K562 (cell line): ENCODE results near the gene NAPA. TPM values are rescaled to one million over a fixed set of nuclear protein-coding genes. Genes with fewer than 3 reads are reported as not detected.

ENCODE experiments used
- ADNP ChIP-seq: fragments of 200-800 bp; sonication (Bioruptor generic); IDR thresholded peaks from 2 replicates; pipeline ENCODE4 v1.6.1; 2016; ENCODE audit warnings: missing genetic modification characterization, missing compliant biosample characterization
- ARID2 ChIP-seq: fragments of 450-650 bp; IDR thresholded peaks from 2 replicates; pipeline ENCODE4 v1.6.1; 2017; ENCODE audit warnings: antibody characterized with exemption, mild to moderate bottlenecking
- CHCHD3 ChIP-seq: fragments of 250-450 bp; sonication (Bioruptor Pico); IDR thresholded peaks from 2 replicates; pipeline ENCODE4 v2.1.2; 2022; ENCODE audit warnings: mild to moderate bottlenecking
- CXXC5 ChIP-seq: fragments of 250-450 bp; sonication (Bioruptor Pico); IDR thresholded peaks from 2 replicates; pipeline ENCODE4 v1.8.0; 2022; ENCODE audit warnings: inconsistent platforms, mild to moderate bottlenecking, moderate library complexity
- GATAD2A ChIP-seq: fragments of 450-650 bp; IDR thresholded peaks from 2 replicates; pipeline ENCODE4 v1.6.1; 2017
- HMG20A ChIP-seq: fragments of 450-650 bp; formaldehyde crosslinking; conservative IDR thresholded peaks from 2 replicates; pipeline ENCODE4 v1.4.0; 2020; ENCODE audit warnings: mild to moderate bottlenecking, mixed read lengths
- KDM4B ChIP-seq, 2 experiments: fragments of 450-650 bp in 1 of 2; sonication (generic) in 1 of 2; IDR thresholded peaks; 2 replicates each; pipeline ENCODE4 v1.6.1; 2016 to 2017; ENCODE audit warnings: borderline replicate concordance in 2 of 2, antibody characterized with exemption in 1 of 2, low read depth in 1 of 2, mild to moderate bottlenecking in 1 of 2
- MCM5 ChIP-seq: fragments of 450-650 bp; IDR thresholded peaks from 2 replicates; pipeline ENCODE4 v1.6.1; 2016; ENCODE audit warnings: low read depth
- NBN ChIP-seq: fragments of 450-650 bp; IDR thresholded peaks from 2 replicates; pipeline ENCODE4 v1.6.1; 2016; ENCODE audit warnings: low read depth, mild to moderate bottlenecking
- NUFIP1 ChIP-seq: fragments of 450-650 bp; IDR thresholded peaks from 2 replicates; pipeline ENCODE4 v1.6.1; 2018; ENCODE audit not compliant: partially characterized antibody
- PCBP1 ChIP-seq: fragments of 200-400 bp; formaldehyde crosslinking; IDR thresholded peaks from 2 replicates; pipeline ENCODE4 v1.6.1; 2018; ENCODE audit warnings: mild to moderate bottlenecking, low read depth, low read length; ENCODE audit not compliant: poor library complexity, severe bottlenecking
- SMARCE1 ChIP-seq: fragments of 450-650 bp; IDR thresholded peaks from 2 replicates; pipeline ENCODE4 v1.7.1; 2016; ENCODE audit warnings: mild to moderate bottlenecking
- SRF ChIP-seq, 2 experiments: fragments of 250-450, 450-650 bp in 1 of 2; sonication (Bioruptor Pico) in 1 of 2; sonication (generic) in 1 of 2; formaldehyde crosslinking; IDR thresholded peaks; 2 replicates each; pipeline versions ENCODE4 v1.5.0 to v1.5.1; 2020 to 2022; ENCODE audit warnings: mild to moderate bottlenecking in 1 of 2, missing genetic modification reagents in 1 of 2
- TEAD2 ChIP-seq: fragments of 450-650 bp; IDR thresholded peaks from 2 replicates; pipeline ENCODE4 v1.6.1; 2016; ENCODE audit warnings: missing genetic modification characterization, control low read depth, missing compliant biosample characterization
- XRCC5 ChIP-seq: fragments of 200-400 bp; formaldehyde crosslinking; IDR thresholded peaks from 2 replicates; pipeline ENCODE4 v1.6.1; 2017; ENCODE audit warnings: low read depth, mild to moderate bottlenecking, low read length
- YBX1 ChIP-seq: fragments of 450-650 bp; IDR thresholded peaks from 2 replicates; pipeline ENCODE4 v1.7.1; 2016; ENCODE audit warnings: mild to moderate bottlenecking
- ZFX ChIP-seq: sonication (generic); formaldehyde crosslinking; IDR thresholded peaks from 2 replicates; pipeline ENCODE4 v1.8.0; 2022; ENCODE audit warnings: mild to moderate bottlenecking, missing genetic modification reagents, moderate library complexity
- ZNF140 ChIP-seq: fragments of 250-450 bp; sonication (Bioruptor Pico); IDR thresholded peaks from 2 replicates; pipeline ENCODE4 v1.8.0; 2021; ENCODE audit warnings: moderate library complexity, mild to moderate bottlenecking, inconsistent platforms
- ZNF174 ChIP-seq: fragments of 250-450 bp; sonication (Bioruptor Pico); IDR thresholded peaks from 2 replicates; pipeline ENCODE4 v1.4.0; 2020; ENCODE audit warnings: mild to moderate bottlenecking
- ZNF354B ChIP-seq: fragments of 250-450 bp; sonication (Bioruptor Pico); IDR thresholded peaks from 2 replicates; pipeline ENCODE4 v1.4.0; 2020
- ZNF436 ChIP-seq: fragments of 250-450, 450-650 bp; sonication (Bioruptor Pico); formaldehyde crosslinking; IDR thresholded peaks from 2 replicates; pipeline ENCODE4 v1.7.0; 2020; ENCODE audit warnings: mild to moderate bottlenecking
- polyA plus RNA-seq, 8 experiments: library from polyadenylated mRNA; depleted of rRNA in 4 of 8; stranded (reverse) in 5 of 8; unstranded in 3 of 8; fragments of >200 nt; fragmentation: Nextera tagmentation in 2 of 8; fragmentation: Illumina TruSeq in 1 of 8; extraction: Ambion mirVana in 2 of 8; extraction: Trizol in 1 of 8; gene quantifications; 2 replicates each; pipeline versions ENCODE4 v1.2.1 to v1.2.3, GENCODE V29; 2011 to 2014; ENCODE audit warnings: inconsistent platforms in 1 of 8, missing spikeins in 1 of 8
- total RNA-seq, 7 experiments: library from RNA; depleted of rRNA in 6 of 7; stranded (reverse); fragments of >200 nt in 6 of 7; fragmentation: Illumina TruSeq in 2 of 7; extraction: Trizol in 2 of 7; gene quantifications; 2 replicates each; pipeline versions ENCODE4 v1.2.1 to v1.2.3, GENCODE V29; 2011 to 2021; ENCODE audit warnings: low replicate concordance in 1 of 7
- TF ChIP-seq, protein P1 (sequence below): fragments of 450-650 bp; conservative IDR thresholded peaks from 2 replicates; pipeline ENCODE4 v1.6.1; 2016; ENCODE audit warnings: missing genetic modification characterization, low read depth, mild to moderate bottlenecking, missing compliant biosample characterization, moderate library complexity
- TF ChIP-seq, protein P2 (sequence below): IDR thresholded peaks from 2 replicates; pipeline ENCODE4 v1.6.1; 2016; ENCODE audit warnings: missing genetic modification characterization, missing compliant biosample characterization
- TF ChIP-seq, protein P3 (sequence below), 2 experiments: fragments of 200-800 bp in 1 of 2; sonication (Bioruptor generic) in 1 of 2; sonication (generic) in 1 of 2; formaldehyde crosslinking in 1 of 2; IDR thresholded peaks in 1 of 2; conservative IDR thresholded peaks in 1 of 2; 2 replicates each; pipeline versions ENCODE4 v1.5.0 to v1.6.1; 2016 to 2020; ENCODE audit warnings: missing compliant biosample characterization in 1 of 2, missing genetic modification characterization in 1 of 2, missing genetic modification reagents in 1 of 2

The NAPA gene
- total and polyA plus RNA-seq, 9 of the 15 experiments (the other 6 are each of a cell fraction or from before 2014, with no cell fraction given), result 5.4 to 98.6 (median 77.5) TPM

DNA sequence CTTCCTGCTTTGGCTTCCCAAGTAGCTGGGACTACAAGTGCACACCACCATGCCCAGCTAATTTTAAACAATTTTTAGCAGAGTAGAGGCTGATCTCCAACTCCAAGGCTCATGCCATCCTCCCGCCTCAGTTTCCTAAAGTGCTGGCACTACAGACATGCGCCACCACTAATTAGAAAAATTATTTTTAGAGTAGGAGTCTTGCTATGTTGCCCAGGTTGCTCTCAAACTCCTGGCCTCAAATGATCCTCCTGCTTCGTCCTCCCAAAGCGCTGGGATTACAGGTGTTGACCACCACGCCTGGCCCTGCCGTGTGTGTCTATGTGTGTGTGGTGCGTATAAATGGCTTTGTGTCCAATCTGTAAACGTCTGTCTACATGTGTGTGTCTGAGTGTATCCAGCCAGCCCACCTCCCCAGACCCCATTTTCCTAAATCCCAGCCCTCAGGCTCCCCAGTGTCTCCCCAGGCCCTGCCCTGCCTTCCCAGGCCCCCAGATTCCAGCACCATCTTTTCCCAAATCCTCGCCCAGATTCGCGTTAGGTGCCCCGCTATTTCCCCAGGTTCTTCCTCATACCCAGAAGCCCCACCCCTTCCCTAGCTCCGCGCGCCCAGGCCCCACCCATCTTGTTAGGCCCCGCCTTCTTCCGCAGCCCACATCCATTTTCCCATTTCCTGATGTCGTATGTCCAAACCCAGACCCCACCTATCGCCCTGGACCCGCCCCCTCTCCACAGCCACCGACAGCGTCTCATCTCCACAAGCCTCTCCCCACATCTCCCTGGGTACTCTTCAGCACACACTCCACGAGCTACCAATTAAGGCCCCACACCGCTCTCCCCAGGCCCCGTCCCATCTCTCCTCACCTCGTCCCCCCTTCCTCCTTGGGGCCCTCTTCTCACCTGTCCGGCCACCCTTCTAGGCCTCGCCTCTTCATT is 68.1 kb downstream of the NAPA start (continued):
- TF ChIP-seq ADNP, result no peak
- no peak for TF ChIP-seq PCBP1
- TF ChIP-seq CXXC5, result no peak
- no peak for TF ChIP-seq MCM5
- TF ChIP-seq NBN, result peak; percentile 92
- TF ChIP-seq HMG20A (CRISPR knock-in tag), result no peak
- no peak for TF ChIP-seq GATAD2A
- no peak for TF ChIP-seq KDM4B (IDR thresholded peaks at IDR 0.05; ENCODE audit: borderline replicate concordance in 2 of 2, low read depth in 1 of 2)
- TF ChIP-seq XRCC5, result no peak; the same call in 1 of the 2 replicates
- no peak for TF ChIP-seq ZNF436 (CRISPR knock-in tag)
- peak; percentile 70 for TF ChIP-seq ZFX (CRISPR knock-in tag)
- TF ChIP-seq ARID2, result no peak
- TF ChIP-seq ZNF174 (CRISPR knock-in tag), result no peak
- no peak for TF ChIP-seq NUFIP1
- no peak for TF ChIP-seq CHCHD3 (CRISPR knock-in tag)
- TF ChIP-seq ZNF140 (CRISPR knock-in tag), result no peak
- no peak for TF ChIP-seq ZNF354B (CRISPR knock-in tag)
- TF ChIP-seq, protein P1, sequence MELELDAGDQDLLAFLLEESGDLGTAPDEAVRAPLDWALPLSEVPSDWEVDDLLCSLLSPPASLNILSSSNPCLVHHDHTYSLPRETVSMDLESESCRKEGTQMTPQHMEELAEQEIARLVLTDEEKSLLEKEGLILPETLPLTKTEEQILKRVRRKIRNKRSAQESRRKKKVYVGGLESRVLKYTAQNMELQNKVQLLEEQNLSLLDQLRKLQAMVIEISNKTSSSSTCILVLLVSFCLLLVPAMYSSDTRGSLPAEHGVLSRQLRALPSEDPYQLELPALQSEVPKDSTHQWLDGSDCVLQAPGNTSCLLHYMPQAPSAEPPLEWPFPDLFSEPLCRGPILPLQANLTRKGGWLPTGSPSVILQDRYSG (tag), result no peak
- TF ChIP-seq, protein P2, sequence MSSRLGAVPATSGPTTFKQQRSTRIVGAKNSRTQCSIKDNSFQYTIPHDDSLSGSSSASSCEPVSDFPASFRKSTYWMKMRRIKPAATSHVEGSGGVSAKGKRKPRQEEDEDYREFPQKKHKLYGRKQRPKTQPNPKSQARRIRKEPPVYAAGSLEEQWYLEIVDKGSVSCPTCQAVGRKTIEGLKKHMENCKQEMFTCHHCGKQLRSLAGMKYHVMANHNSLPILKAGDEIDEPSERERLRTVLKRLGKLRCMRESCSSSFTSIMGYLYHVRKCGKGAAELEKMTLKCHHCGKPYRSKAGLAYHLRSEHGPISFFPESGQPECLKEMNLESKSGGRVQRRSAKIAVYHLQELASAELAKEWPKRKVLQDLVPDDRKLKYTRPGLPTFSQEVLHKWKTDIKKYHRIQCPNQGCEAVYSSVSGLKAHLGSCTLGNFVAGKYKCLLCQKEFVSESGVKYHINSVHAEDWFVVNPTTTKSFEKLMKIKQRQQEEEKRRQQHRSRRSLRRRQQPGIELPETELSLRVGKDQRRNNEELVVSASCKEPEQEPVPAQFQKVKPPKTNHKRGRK (tag), result no peak
- no peak for TF ChIP-seq YBX1
- TF ChIP-seq, protein P3, sequence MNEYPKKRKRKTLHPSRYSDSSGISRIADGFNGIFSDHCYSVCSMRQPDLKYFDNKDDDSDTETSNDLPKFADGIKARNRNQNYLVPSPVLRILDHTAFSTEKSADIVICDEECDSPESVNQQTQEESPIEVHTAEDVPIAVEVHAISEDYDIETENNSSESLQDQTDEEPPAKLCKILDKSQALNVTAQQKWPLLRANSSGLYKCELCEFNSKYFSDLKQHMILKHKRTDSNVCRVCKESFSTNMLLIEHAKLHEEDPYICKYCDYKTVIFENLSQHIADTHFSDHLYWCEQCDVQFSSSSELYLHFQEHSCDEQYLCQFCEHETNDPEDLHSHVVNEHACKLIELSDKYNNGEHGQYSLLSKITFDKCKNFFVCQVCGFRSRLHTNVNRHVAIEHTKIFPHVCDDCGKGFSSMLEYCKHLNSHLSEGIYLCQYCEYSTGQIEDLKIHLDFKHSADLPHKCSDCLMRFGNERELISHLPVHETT (CRISPR knock-in tag; conservative IDR thresholded peaks at IDR 0.05 in 1 of 2, IDR thresholded peaks at IDR 0.05 in 1 of 2), result no peak
- no peak for TF ChIP-seq SRF (CRISPR knock-in tag; IDR thresholded peaks at IDR 0.05)
- peak; percentile 55; the same call in 1 of the 2 replicates for TF ChIP-seq SMARCE1
- no peak for TF ChIP-seq TEAD2 (tag)
